GM23248 (cell line): Measurements from ENCODE around the gene AMY2B.
"Not testable (repeated sequence)": the region's sequence is repeated elsewhere in the genome, so short reads cannot be mapped to it uniquely, and the experiment has no call there.

Source experiments
- EZH2 ChIP-seq: fragments of 200-600 bp; sonication (generic); IDR thresholded peaks from 2 replicates; pipeline ENCODE4 v1.6.1; 2018; ENCODE audit warnings: antibody characterized with exemption, mild to moderate bottlenecking; ENCODE audit not compliant: insufficient read depth, poor library complexity, severe bottlenecking
- EZH2phosphoT487 ChIP-seq: fragments of 200-600 bp; sonication (generic); IDR thresholded peaks from 2 replicates; pipeline ENCODE4 v1.6.1; 2018; ENCODE audit warnings: antibody characterized with exemption, moderate library complexity, mild to moderate bottlenecking, low read depth; ENCODE audit not compliant: insufficient read depth

GRCh38 chr1:103616994-103617477 lies 45.6 kb downstream of the AMY2B start, which contains the start of gene AMY2A:
- TF ChIP-seq EZH2, EZH2phosphoT487: not testable (repeated sequence)
